Stimulated activated effector memory CD8-positive, alpha-beta T cell treated with anti-CD3 and anti-CD28 coated beads, Interleukin-12 subunit alpha, Interleukin-12 subunit beta, amount 100 ng/mL, for 72 hours (primary cell): Measurements from ENCODE around the gene UGT1A6.
"Not testable (repeated sequence)": the region's sequence is repeated elsewhere in the genome, so short reads cannot be mapped to it uniquely, and the experiment has no call there.

Source experiments
- ATAC-seq: fragments of 150-1000 bp; cut with Tn5 transposase; 2 replicates; pipeline ENCODE4 v1.10.0; 2021
- DNase-seq, 2 donors: peaks; one replicate each; pipeline ENCODE4 v3.0.0; 2021 to 2022; ENCODE audit warnings: low spot score in 2 of 2
- H3K27ac Mint-ChIP-seq: one replicate; pipeline ENCODE4 v1.8.0; 2022; ENCODE audit warnings: mild to moderate bottlenecking, mixed read lengths
- H3K36me3 Mint-ChIP-seq: one replicate; pipeline ENCODE4 v1.8.0; 2022; ENCODE audit warnings: mild to moderate bottlenecking, mixed read lengths
- H3K4me1 Mint-ChIP-seq: one replicate; pipeline ENCODE4 v1.8.0; 2022; ENCODE audit warnings: mixed read lengths
- H3K4me3 Mint-ChIP-seq: one replicate; pipeline ENCODE4 v1.8.0; 2022; ENCODE audit warnings: mild to moderate bottlenecking, mixed read lengths
- H3K9me3 Mint-ChIP-seq: one replicate; pipeline ENCODE4 v1.8.0; 2022; ENCODE audit warnings: mixed read lengths

The UGT1A6 gene

DNA sequence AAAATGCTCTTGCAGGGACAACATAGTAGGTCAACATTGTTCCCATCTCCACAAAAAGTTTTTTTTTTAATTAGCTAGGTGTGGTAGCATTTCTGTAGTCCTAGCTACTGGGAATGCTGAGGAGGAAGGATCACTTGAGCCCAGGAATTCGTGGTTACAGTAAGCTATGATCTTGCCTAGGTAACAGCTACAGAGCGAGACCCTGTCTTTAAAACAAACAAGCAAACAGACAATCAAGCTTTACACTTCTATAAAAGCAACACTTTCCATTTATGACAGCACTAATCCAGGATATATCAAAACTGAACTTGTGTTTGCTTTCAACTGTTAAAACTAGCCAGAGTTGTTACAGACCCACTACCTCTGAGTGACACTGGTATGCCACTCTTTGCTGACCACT, 48.2 kb downstream of the UGT1A6 start:
- no peak overlapping the region for H3K27ac Mint-ChIP-seq
- H3K9me3 Mint-ChIP-seq = no peaks in the 10 kb centered on the region
- H3K4me1 Mint-ChIP-seq = no peaks in the 10 kb centered on the region
- ATAC-seq = no peak
- DNase-seq = no peak
- no peak overlapping the region for H3K4me3 Mint-ChIP-seq
- H3K36me3 Mint-ChIP-seq = no peaks in the 10 kb centered on the region

DNA sequence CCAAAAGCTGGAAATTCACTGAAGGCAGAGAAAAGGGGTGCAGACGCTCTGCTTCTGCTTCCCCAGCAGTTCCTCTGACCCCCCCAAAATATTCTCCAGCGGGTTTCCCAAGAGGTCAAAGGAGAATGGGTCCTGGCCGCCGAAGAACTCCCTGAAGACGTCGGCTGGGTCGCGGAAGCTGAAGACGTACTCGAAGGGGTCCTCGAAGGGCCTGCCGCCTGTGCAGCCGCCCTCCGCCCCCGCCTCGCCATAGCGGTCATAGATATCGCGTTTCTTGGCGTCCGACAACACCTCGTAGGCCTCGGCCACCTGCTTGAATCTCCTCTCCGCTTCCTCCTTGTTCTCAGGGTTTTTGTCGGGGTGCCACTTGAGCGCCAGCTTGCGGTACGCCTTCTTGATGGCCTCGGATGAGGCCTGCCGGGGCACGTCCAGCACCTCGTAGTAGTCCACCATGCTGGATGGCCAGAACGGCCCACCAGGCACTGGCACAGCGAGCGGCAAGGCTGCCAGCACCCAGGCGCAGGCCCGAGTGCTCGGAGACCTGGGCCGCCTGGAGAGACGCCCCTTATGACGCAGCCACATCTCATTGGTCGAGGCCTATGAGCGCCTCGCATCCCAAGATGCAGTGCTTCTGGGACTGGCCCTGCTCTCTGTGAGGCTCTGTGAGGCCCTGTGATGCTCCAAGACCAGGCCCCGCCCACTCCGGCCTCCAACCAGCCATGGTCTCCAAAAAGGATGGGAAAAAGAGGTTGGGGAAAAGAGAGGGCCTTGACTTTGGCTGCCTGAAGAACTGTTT, 51.0 kb downstream of the UGT1A6 start:
- no peaks in the 10 kb centered on the region for H3K4me1 Mint-ChIP-seq
- H3K27ac Mint-ChIP-seq = no peak overlapping the region
- no peaks in the 10 kb centered on the region for H3K9me3 Mint-ChIP-seq
- H3K4me3 Mint-ChIP-seq = no peak overlapping the region
- no peaks in the 10 kb centered on the region for H3K36me3 Mint-ChIP-seq
- no peak for DNase-seq
- no peak for ATAC-seq

DNA sequence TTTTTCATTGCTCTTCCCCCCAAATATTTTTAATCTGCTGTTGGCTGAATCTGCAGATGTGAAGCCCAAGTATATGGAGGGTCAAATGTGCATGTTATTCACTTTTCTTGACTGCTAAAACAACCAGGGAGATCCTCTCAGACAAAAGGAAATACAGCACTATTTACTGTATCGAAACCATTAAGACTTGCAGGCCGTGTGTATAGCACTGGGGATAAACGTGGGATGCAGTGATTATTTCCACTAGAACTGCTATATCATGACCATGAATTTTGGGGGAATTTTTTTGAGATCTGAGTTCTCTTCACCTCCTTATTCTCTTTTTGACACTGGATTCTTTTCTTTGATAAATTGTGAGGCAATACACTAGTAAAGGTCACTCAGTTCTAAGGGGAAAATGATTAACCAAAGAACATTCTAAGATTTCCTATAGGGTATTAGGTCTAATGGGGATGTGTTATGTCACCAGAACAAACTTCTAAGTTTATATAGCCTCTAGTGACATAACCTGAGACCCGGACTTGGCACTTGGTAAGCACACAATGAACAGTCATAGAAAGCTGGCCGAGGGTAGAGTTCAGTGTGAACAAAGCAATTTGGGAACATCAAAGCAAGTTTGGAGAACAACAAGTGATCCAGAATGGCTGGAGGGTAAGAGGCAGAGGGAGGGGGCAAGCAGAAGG, 52.5 kb downstream of the UGT1A6 start:
- Mint-ChIP-seq H3K36me3 (no peaks in the 10 kb centered on the region), H3K27ac (no peak overlapping the region), H3K4me1 (no peaks in the 10 kb centered on the region), H3K9me3 (peaks cover 6% of the 10 kb centered on the region), H3K4me3 (no peak overlapping the region)
- no peak for DNase-seq
- ATAC-seq = no peak

DNA sequence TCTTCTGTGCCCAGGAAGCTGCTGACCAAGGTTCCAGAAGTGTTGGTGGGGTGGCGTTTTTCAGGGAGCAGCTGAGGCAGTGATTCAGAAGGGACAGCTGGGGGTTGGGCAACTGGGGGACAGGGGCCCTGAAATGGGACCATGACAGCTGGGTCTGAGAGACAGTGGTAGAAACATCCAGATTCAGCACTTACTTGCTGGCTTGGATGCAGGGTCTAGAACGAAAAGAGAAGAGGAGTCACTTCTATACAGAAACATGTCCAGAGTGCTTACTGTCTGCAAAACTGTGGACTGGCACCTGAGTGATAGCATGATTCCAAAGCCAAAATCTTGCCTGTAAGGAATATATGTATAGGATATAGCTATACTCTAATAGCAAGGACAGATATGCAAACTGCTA, 53.1 kb downstream of the UGT1A6 start:
- H3K9me3 Mint-ChIP-seq, H3K4me1 Mint-ChIP-seq, H3K4me3 Mint-ChIP-seq, H3K36me3 Mint-ChIP-seq, DNase-seq, H3K27ac Mint-ChIP-seq, ATAC-seq: not testable (repeated sequence)

DNA sequence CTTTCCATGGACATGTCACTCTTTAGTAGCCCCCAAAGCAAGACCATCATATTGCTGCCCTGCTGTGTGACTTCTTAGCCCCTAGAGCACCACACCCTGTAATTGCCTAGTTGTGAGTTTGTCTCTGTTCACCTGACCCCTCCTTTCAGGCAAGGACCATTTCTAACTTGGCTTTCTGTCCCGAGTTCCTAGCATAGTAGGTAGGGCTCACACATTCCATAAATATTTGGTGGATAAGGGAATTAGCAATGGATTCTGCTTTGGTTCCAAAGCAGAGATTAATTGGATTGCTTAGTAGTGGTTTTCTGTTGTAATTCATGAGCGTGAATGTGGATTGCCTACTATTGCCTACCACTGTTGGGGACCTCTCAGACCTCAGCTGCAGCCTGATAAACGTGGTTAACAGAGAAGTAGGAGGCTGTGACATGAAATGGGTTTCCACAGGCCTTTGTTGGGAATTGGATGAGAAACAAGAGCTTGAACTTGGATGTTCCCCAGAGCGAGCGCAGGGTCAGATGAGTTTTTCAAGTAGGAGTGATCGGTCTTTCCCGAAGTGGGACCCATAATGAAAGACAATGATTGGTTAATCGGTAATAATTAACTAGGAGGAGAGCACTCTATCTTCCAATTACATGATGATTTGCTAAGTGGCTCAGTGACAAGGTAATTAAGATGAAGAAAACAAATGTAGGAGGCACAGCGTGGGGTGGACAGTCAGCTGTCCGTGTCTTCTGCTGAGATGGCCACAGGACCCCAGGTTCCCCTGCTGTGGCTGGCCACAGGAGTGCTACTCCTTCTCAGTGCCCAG, 54.0 kb downstream of the UGT1A6 start:
- Mint-ChIP-seq H3K4me3 (no peak overlapping the region), H3K36me3 (no peaks in the 10 kb centered on the region), H3K9me3 (peaks cover 10% of the 10 kb centered on the region), H3K27ac (no peak overlapping the region), H3K4me1 (no peaks in the 10 kb centered on the region)
- ATAC-seq (no peak), DNase-seq (no peak)

DNA sequence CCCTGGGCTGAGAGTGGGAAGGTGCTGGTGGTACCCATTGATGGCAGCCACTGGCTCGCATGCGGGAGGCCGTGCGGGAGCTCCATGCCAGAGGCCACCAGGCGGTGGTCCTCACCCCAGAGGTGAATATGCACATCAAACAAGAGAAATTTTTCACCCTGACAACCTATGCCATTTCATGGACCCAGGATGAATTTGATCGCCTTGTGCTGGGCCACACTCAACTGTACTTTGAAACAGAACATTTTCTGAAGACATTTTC, 54.5 kb downstream of the UGT1A6 start:
- Mint-ChIP-seq H3K4me1 (no peaks in the 10 kb centered on the region), H3K9me3 (peaks cover 11% of the 10 kb centered on the region), H3K36me3 (no peaks in the 10 kb centered on the region), H3K27ac (no peak overlapping the region), H3K4me3 (no peak overlapping the region)
- DNase-seq (no peak), ATAC-seq (no peak)

DNA sequence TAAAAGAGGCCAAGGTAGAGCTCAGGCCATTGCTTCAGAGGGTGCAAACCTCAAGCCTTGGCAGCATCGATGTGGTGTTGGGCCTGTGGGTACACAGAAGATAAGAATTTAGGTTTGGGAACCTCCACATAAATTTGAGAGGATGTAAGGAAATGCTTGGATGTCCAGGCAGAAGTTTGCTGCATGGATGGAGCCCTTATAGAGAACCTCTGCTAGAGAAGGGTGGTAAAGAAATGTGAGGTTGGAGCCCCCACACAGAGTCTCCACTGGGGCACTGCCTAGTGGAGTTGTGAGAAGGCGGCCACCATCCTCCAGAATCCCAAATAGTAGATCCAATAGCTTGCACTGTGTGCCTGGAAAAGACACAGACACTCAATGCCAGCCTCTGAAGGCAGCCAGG, 58.0 kb downstream of the UGT1A6 start:
- H3K4me1 Mint-ChIP-seq, H3K27ac Mint-ChIP-seq, H3K4me3 Mint-ChIP-seq, DNase-seq, H3K36me3 Mint-ChIP-seq, ATAC-seq: not testable (repeated sequence)
- peaks cover 11% of the 10 kb centered on the region for H3K9me3 Mint-ChIP-seq

DNA sequence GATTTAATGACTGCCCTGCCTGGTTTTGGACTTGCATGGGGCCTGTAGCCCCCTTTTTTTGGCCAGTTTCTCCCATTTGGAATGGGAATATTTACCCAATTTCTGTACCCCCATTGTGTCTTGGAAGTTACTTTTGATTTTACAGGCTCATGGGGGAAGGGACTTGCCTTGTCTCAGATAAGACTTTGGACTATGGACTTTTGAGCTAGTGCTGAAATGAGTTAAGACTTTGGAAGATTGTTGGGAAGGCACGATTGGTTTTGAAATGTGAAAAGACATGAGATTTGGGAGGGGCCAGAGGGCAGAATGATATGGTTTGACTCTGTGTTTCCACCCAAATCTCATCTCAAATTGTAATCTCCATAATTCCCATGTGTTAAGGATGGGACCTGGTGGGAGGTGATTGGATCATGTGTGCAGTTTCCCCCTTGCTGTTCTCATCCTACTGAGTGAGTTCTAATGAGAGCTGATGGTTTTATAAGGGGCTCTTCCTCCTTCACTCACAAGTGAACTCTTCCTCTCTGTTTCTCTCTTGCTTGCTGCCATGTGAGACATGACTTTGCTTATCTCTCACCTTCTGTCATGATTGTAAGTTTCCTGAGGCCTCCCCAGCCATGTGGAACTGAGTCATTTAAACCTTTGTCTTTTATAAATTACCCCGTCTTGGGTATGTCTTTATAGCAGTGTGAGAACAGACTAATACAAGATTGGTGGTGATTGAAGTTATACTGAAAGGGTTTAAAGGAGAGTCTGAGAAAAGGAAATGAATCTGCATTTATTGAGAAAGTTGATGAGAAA, 58.7 kb downstream of the UGT1A6 start:
- not testable (repeated sequence) for H3K27ac Mint-ChIP-seq, DNase-seq, H3K4me3 Mint-ChIP-seq, H3K36me3 Mint-ChIP-seq, ATAC-seq, H3K4me1 Mint-ChIP-seq
- H3K9me3 Mint-ChIP-seq = peaks cover 11% of the 10 kb centered on the region

DNA sequence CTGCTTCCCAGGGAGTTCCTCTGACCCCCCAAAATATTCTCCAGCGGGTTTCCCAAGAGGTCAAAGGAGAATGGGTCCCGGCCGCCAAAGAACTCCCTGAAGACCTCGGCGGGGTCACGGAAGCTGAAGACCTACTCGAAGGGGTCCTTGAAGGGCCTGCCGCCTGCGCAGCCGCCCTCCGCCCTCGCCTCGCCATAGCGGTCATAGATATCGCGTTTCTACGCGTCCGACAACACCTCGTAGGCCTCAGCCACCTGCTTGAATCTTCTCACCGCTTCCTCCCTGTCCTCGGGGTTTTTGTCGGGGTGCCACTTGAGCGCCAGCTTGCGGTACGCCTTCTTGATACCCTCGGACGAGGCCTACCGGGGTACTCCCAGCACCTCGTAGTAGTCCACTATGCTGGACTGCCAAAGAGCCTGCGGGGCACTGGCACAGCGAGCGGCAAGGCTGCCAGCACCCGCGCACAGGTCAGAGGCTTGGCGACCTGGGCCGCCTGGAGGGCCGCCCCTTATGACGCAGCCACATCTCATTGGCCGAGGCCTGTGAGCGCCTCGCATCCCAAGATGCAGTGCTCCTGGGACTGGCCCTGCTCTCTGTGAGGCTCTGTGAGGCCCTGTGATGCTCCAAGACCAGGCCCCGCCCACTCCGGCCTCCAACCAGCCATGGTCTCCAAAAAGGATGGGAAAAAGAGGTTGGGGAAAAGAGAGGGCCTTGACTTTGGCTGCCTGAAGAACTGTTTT, 62.4 kb downstream of the UGT1A6 start:
- Mint-ChIP-seq H3K9me3 (peaks cover 7% of the 10 kb centered on the region), H3K36me3 (no peaks in the 10 kb centered on the region), H3K4me1 (no peaks in the 10 kb centered on the region), H3K27ac (no peak overlapping the region), H3K4me3 (no peak overlapping the region)
- DNase-seq (no peak), ATAC-seq (no peak)

DNA sequence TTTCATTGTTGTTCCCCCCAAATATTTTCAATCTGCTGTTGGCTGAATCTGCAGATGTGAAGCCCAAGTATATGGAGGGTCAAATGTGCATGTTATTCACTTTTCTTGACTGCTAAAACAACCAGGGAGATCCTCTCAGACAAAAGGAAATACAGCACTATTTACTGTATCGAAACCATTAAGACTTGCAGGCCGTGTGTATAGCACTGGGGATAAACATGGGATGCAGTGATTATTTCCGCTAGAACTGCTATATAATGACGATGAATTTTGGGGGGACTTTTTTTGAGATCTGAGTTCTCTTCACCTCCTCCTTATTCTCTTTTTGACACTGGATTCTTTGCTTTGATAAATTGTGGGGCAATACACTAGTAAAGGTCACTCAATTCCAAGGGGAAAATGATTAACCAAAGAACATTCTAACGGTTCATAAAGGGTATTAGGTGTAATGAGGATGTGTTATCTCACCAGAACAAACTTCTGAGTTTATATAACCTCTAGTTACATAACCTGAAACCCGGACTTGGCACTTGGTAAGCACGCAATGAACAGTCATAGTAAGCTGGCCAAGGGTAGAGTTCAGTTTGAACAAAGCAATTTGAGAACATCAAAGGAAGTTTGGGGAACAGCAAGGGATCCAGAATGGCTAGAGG, 63.9 kb downstream of the UGT1A6 start:
- Mint-ChIP-seq H3K9me3 (peaks cover 2% of the 10 kb centered on the region), H3K4me1 (no peaks in the 10 kb centered on the region), H3K27ac (no peak overlapping the region), H3K4me3 (no peak overlapping the region), H3K36me3 (no peaks in the 10 kb centered on the region)
- ATAC-seq = no peak
- no peak for DNase-seq

DNA sequence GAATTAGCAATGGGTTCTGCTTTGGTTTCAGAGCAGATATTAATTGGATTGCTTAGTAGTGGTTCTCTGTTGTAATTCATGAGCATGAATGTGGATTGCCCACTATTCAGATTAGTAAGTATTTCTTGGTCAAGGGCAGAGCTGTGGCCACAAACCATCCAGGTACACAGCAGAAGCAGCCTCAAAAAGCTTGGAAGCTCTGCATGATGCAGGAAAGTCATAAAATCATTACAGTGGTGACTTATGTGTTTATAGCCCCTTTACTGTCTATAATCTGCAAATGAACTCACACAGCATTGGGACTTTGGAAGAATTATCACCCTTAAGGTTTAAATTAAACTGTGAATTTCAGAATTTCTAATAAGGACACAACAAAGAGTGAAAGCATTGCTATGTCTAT, 65.5 kb downstream of the UGT1A6 start:
- ATAC-seq = no peak
- H3K4me3 Mint-ChIP-seq = no peak overlapping the region
- no peaks in the 10 kb centered on the region for H3K9me3 Mint-ChIP-seq
- no peak for DNase-seq
- no peak overlapping the region for H3K27ac Mint-ChIP-seq
- no peaks in the 10 kb centered on the region for H3K36me3 Mint-ChIP-seq
- no peaks in the 10 kb centered on the region for H3K4me1 Mint-ChIP-seq

DNA sequence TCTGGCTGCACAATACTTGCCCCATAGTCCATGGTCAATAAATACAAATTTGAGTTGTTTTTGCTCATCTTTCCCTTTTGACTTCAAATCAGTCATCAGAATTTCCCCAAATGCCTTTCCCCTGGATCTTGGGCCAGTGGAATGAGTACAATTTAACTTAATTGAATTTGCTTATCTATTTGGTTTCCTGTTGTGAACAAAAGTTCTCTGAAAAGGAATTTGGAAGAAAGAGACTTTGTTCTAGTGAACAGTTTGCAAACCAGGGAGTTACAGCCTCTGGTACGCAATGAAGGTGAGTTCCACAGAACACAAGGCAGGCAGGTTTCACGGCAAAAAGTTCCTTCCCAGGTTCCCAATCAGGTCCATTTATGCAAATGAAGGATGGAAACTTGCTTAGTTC, 66.2 kb downstream of the UGT1A6 start:
- DNase-seq = no peak
- Mint-ChIP-seq H3K36me3 (no peaks in the 10 kb centered on the region), H3K4me1 (no peaks in the 10 kb centered on the region), H3K27ac (no peak overlapping the region), H3K4me3 (no peak overlapping the region), H3K9me3 (no peaks in the 10 kb centered on the region)
- no peak for ATAC-seq

DNA sequence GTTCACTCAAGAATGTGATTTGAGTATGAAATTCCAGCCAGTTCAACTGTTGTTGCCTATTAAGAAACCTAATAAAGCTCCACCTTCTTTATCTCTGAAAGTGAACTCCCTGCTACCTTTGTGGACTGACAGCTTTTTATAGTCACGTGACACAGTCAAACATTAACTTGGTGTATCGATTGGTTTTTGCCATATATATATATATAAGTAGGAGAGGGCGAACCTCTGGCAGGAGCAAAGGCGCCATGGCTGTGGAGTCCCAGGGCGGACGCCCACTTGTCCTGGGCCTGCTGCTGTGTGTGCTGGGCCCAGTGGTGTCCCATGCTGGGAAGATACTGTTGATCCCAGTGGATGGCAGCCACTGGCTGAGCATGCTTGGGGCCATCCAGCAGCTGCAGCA, 67.4 kb downstream of the UGT1A6 start, which contains the start of gene UGT1A1:
Gene UGT1A1 (plus strand): TSS at position 228 of the 400 bp plus-strand sequence. CDS start 18 bp downstream, at position 246.
- ATAC-seq = no peak
- no peaks in the 10 kb centered on the region for H3K9me3 Mint-ChIP-seq
- H3K36me3 Mint-ChIP-seq = no peaks in the 10 kb centered on the region

DNA sequence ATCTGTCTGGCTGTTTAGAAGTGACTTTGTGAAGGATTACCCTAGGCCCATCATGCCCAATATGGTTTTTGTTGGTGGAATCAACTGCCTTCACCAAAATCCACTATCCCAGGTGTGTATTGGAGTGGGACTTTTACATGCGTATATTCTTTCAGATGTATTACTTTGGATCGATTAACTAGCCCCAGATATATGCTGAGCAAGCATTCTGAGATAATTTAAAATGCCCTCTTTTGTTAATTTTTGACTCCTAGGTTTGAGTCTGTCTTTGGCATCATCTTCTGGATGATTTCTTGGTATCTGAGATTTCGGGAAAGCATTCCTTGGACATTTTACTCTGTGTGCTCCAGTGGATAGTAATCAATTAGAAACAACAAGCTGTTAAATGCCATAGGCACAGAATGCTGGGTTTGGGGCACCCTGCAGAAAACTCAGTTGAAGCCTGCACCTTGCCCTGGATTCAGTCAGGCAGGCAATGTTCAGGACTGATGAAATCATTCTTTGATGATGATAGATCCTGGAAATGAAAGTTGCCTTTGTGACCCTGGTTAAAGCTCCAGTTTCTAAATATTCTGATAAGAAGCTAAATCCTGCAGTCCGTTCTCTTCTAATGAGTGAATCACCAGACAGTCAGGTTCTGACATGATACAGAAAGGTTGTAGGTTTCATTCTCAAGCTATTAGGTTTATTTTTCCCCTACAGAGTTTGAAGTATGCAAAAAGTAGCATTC, 68.5 kb downstream of the UGT1A6 start:
- Mint-ChIP-seq H3K9me3 (no peaks in the 10 kb centered on the region), H3K4me3 (no peak overlapping the region), H3K27ac (no peak overlapping the region), H3K36me3 (no peaks in the 10 kb centered on the region), H3K4me1 (no peaks in the 10 kb centered on the region)
- ATAC-seq (no peak), DNase-seq (no peak)

More for the DNA sequence above, 67.4 kb downstream of the UGT1A6 start, which contains the start of gene UGT1A1:
- Mint-ChIP-seq H3K4me1 (no peaks in the 10 kb centered on the region), H3K27ac (no peak within 1 kb of the TSS), H3K4me3 (no peak within 1 kb of the TSS)
- DNase-seq = no peak
